Measurements from ENCODE around the gene TMC8.

Gene TMC8

GRCh38 chr17:78105551-78105950, 25.0 kb upstream of the TMC8 start:
- Histone ChIP-seq H3F3A (ENCODE audit: low read depth) (0 out of 2 replicates have a peak, but pooled peaks cover 7% of the 10 kb centered on the region), H3K79me2 (ENCODE audit: insufficient read depth, low read length) (no peaks in the 10 kb centered on the region), H3K4me1 (ENCODE audit: insufficient read depth, low read length, poor library complexity, severe bottlenecking) (no peaks in the 10 kb centered on the region), H3K9me3 (ENCODE audit: insufficient read depth, low read depth, low read length) (no peaks in the 10 kb centered on the region), H4K20me1 (ENCODE audit: insufficient read depth, low read length, poor library complexity, severe bottlenecking) (no peaks in the 10 kb centered on the region), H3K27me3 (ENCODE audit: insufficient read depth, low read length, poor library complexity, severe bottlenecking) (no peaks in the 10 kb centered on the region), H2AFZ (ENCODE audit: low read length) (no peak overlapping the region), H3K9ac (ENCODE audit: low read depth, low read length, poor library complexity, severe bottlenecking) (no peak overlapping the region), H3K9me2 (replicated peaks; ENCODE audit: low read depth, low read length) (no peaks in the 10 kb centered on the region), H3K4me2 (ENCODE audit: low read depth, low read length, poor library complexity, severe bottlenecking) (no peak overlapping the region), H3K36me3 (ENCODE audit: insufficient read depth, low read length) (peaks cover 59% of the 10 kb centered on the region; the same call in 1 of the 2 replicates), H3K4me3 (ENCODE audit: low read length, poor library complexity, severe bottlenecking) (no peak overlapping the region)
- TF ChIP-seq CTCF (conservative IDR thresholded peaks at IDR 0.05; ENCODE audit: low read length) (no peak), EZH2phosphoT487 (IDR thresholded peaks at IDR 0.05; ENCODE audit: borderline replicate concordance) (no peak)

- H2AFZ ChIP-seq (ENCODE audit: low read length), result no peak overlapping the region
- H4K20me1 ChIP-seq (ENCODE audit: insufficient read depth, low read length, poor library complexity, severe bottlenecking), result no peaks in the 10 kb centered on the region
- no peak overlapping the region for H3K4me2 ChIP-seq (ENCODE audit: low read depth, low read length, poor library complexity, severe bottlenecking)
- H3K9me3 ChIP-seq (ENCODE audit: insufficient read depth, low read depth, low read length), result no peaks in the 10 kb centered on the region
- H3F3A ChIP-seq (ENCODE audit: low read depth), result 0 out of 2 replicates have a peak, but pooled peaks cover 7% of the 10 kb centered on the region
- H3K79me2 ChIP-seq (ENCODE audit: insufficient read depth, low read length), result no peaks in the 10 kb centered on the region
- peaks cover 61% of the 10 kb centered on the region; the same call in 1 of the 2 replicates for H3K36me3 ChIP-seq (ENCODE audit: insufficient read depth, low read length)
- H3K9me2 ChIP-seq (replicated peaks; ENCODE audit: low read depth, low read length), result no peaks in the 10 kb centered on the region
- TF ChIP-seq EZH2phosphoT487 (IDR thresholded peaks at IDR 0.05; ENCODE audit: borderline replicate concordance) (no peak), CTCF (conservative IDR thresholded peaks at IDR 0.05; ENCODE audit: low read length) (no peak)
- H3K4me1 ChIP-seq (ENCODE audit: insufficient read depth, low read length, poor library complexity, severe bottlenecking), result no peaks in the 10 kb centered on the region
- no peak overlapping the region for H3K9ac ChIP-seq (ENCODE audit: low read depth, low read length, poor library complexity, severe bottlenecking)
- no peaks in the 10 kb centered on the region for H3K27me3 ChIP-seq (ENCODE audit: insufficient read depth, low read length, poor library complexity, severe bottlenecking)
- no peak overlapping the region for H3K4me3 ChIP-seq (ENCODE audit: low read length, poor library complexity, severe bottlenecking)
Measured at GRCh38 chr17:78106211-78106610, 24.4 kb upstream of the TMC8 start.

GRCh38 chr17:78107457-78107856, 23.1 kb upstream of the TMC8 start:
- no peaks in the 10 kb centered on the region for H3K9me3 ChIP-seq (ENCODE audit: insufficient read depth, low read depth, low read length)
- no peaks in the 10 kb centered on the region for H3K79me2 ChIP-seq (ENCODE audit: insufficient read depth, low read length)
- TF ChIP-seq EZH2phosphoT487 (IDR thresholded peaks at IDR 0.05; ENCODE audit: borderline replicate concordance), result no peak
- no peak for TF ChIP-seq CTCF (conservative IDR thresholded peaks at IDR 0.05; ENCODE audit: low read length)
- no peak overlapping the region for H3K9ac ChIP-seq (ENCODE audit: low read depth, low read length, poor library complexity, severe bottlenecking)
- no peaks in the 10 kb centered on the region for H3K9me2 ChIP-seq (replicated peaks; ENCODE audit: low read depth, low read length)
- peaks cover 49% of the 10 kb centered on the region; the same call in 1 of the 2 replicates for H3K36me3 ChIP-seq (ENCODE audit: insufficient read depth, low read length)
- H3K4me3 ChIP-seq (ENCODE audit: low read length, poor library complexity, severe bottlenecking), result no peak overlapping the region
- no peaks in the 10 kb centered on the region for H3K4me1 ChIP-seq (ENCODE audit: insufficient read depth, low read length, poor library complexity, severe bottlenecking)
- H4K20me1 ChIP-seq (ENCODE audit: insufficient read depth, low read length, poor library complexity, severe bottlenecking), result peaks cover 2% of the 10 kb centered on the region
- H3K27me3 ChIP-seq (ENCODE audit: insufficient read depth, low read length, poor library complexity, severe bottlenecking), result no peaks in the 10 kb centered on the region
- 0 out of 2 replicates have a peak, but pooled peaks cover 7% of the 10 kb centered on the region for H3F3A ChIP-seq (ENCODE audit: low read depth)
- H2AFZ ChIP-seq (ENCODE audit: low read length), result no peak overlapping the region
- no peak overlapping the region for H3K4me2 ChIP-seq (ENCODE audit: low read depth, low read length, poor library complexity, severe bottlenecking)

Data from Loucy (cell line).